OCI-LY3 (cell line): ENCODE measurements around the gene MMUT.

Source experiments
- H2AFZ ChIP-seq: fragments of 200-600, 300-600 bp; shearing (Covaris generic); 2 replicates; pipeline ENCODE4 v1.6.0; 2014; ENCODE audit warnings: antibody characterized with exemption, low read depth, low read length
- H3K27ac ChIP-seq: fragments of 200-600, 300-600 bp; sonication (generic); 2 replicates; pipeline ENCODE4 v1.5.1; 2014; ENCODE audit warnings: mild to moderate bottlenecking, low read length, moderate library complexity, mixed read lengths
- H3K27me3 ChIP-seq: fragments of 200-600, 300-600 bp; sonication (generic); 2 replicates; pipeline ENCODE4 v1.6.1; 2014; ENCODE audit warnings: low read depth, low read length, mixed read lengths
- H3K36me3 ChIP-seq: fragments of 200-600, 300-600 bp; sonication (generic); replicated peaks from 2 replicates; pipeline ENCODE3; 2014; ENCODE audit warnings: low read depth, low read length, mixed read lengths
- H3K4me1 ChIP-seq: fragments of 300-600, 200-600 bp; sonication (generic); 2 replicates; pipeline ENCODE4 v1.6.1; 2014; ENCODE audit warnings: low read length, mixed read lengths
- H3K4me2 ChIP-seq: fragments of 200-600, 300-600 bp; sonication (generic); 2 replicates; pipeline ENCODE4 v1.6.1; 2014; ENCODE audit warnings: low read length, mixed read lengths
- H3K4me3 ChIP-seq: fragments of 300-600, 200-600 bp; sonication (generic); 2 replicates; pipeline ENCODE4 v1.5.1; 2014; ENCODE audit warnings: antibody characterized with exemption, mild to moderate bottlenecking, low read length, moderate library complexity
- H3K79me2 ChIP-seq: fragments of 300-600, 200-600 bp; shearing (Covaris generic); 2 replicates; pipeline ENCODE4 v1.6.1; 2014; ENCODE audit warnings: mild to moderate bottlenecking, low read length, mixed read lengths
- H3K9ac ChIP-seq: fragments of 300-600, 200-600 bp; shearing (Covaris generic); 2 replicates; pipeline ENCODE4 v1.6.0; 2014; ENCODE audit warnings: mild to moderate bottlenecking, low read length, moderate library complexity
- H3K9me3 ChIP-seq: fragments of 200-600, 300-600 bp; shearing (Covaris generic); 2 replicates; pipeline ENCODE4 v1.6.1; 2014; ENCODE audit warnings: low read length, mixed read lengths; ENCODE audit not compliant: insufficient read depth
- H4K20me1 ChIP-seq: fragments of 200-600, 300-600 bp; sonication (generic); 2 replicates; pipeline ENCODE4 v1.6.1; 2016; ENCODE audit warnings: low read length, mixed read lengths; ENCODE audit not compliant: insufficient read depth
- CTCF ChIP-seq: fragments of 200-600, 300-600 bp; sonication (generic); IDR thresholded peaks from 2 replicates; pipeline ENCODE4 v1.5.1; 2014; ENCODE audit warnings: antibody characterized with exemption, low read length, low read depth
- EZH2phosphoT487 ChIP-seq: fragments of 200-600 bp; shearing (Covaris generic); IDR thresholded peaks from 2 replicates; pipeline ENCODE4 v1.6.1; 2018; ENCODE audit warnings: antibody characterized with exemption, mixed run types, low read depth

Gene MMUT

GRCh38 chr6:49384904-49385303 is 78.1 kb downstream of the MMUT start:
- Histone ChIP-seq H3K4me2 (no peak overlapping the region), H3K27ac (no peak overlapping the region), H4K20me1 (no peaks in the 10 kb centered on the region), H3K9me3 (no peaks in the 10 kb centered on the region), H3K79me2 (no peaks in the 10 kb centered on the region), H3K36me3 (no peaks in the 10 kb centered on the region), H3K9ac (no peak overlapping the region), H3K4me1 (no peaks in the 10 kb centered on the region), H3K27me3 (no peaks in the 10 kb centered on the region), H3K4me3 (no peak overlapping the region), H2AFZ (no peak overlapping the region)
- TF ChIP-seq CTCF, result no peak
- no peak for TF ChIP-seq EZH2phosphoT487
